AML-193 (cell line): Measurements from ENCODE around the gene STAT1.
"Not testable (repeated sequence)": the region's sequence is repeated elsewhere in the genome, so short reads cannot be mapped to it uniquely, and the experiment has no call there.

Experiments
- DNase-seq, 2 experiments: peaks; one replicate each; lab custom pipeline; 2025; lab: John Stamatoyannopoulos, UW

Gene STAT1

DNA sequence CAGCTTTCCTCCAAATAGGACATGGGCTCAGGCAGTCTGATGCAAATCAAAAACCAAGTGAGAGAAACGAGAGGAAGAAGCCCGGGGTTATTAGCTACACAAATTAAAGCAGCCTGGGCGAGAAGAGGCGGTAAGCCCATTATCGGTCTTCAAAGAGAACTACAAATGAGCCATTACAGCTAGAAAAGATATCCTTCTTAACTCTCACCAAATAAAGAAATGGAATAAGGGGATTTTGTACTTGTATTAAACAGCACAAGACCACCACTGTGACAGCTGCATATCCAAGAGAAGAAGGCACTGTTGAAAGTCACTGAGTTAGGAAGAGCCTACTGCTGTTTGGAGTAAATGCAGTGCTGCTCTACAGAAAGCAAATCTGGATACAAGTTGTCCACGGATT, 32.6 kb downstream of the STAT1 start:
- no peak for DNase-seq

DNA sequence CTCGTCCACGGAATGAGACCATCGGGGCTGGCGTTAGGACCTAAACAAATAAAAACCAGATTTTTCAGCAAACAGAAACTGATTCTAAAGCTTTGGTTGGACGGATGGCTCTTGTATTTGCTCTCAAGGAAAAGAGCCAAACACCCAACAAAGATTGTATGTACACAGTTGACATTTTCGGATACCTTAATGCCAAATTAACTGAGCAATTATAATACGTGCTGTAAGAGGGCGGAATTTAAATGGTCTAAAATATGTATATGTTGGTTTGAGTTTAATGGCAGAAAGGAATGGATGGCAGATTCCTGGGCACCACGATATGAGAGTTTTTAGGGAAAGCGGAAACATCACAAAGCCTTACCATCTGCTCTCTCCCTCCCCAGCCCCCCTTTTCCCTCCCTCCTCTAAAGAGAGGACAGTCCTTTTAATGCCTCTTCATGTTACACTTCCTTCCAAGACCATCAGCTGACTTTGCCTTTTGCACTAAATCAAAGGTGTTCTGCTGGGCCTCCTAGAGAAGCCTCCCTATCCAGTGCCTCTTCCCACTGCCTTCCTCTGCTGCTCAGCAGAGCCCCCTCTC, 33.3 kb downstream of the STAT1 start:
- no peak for DNase-seq

DNA sequence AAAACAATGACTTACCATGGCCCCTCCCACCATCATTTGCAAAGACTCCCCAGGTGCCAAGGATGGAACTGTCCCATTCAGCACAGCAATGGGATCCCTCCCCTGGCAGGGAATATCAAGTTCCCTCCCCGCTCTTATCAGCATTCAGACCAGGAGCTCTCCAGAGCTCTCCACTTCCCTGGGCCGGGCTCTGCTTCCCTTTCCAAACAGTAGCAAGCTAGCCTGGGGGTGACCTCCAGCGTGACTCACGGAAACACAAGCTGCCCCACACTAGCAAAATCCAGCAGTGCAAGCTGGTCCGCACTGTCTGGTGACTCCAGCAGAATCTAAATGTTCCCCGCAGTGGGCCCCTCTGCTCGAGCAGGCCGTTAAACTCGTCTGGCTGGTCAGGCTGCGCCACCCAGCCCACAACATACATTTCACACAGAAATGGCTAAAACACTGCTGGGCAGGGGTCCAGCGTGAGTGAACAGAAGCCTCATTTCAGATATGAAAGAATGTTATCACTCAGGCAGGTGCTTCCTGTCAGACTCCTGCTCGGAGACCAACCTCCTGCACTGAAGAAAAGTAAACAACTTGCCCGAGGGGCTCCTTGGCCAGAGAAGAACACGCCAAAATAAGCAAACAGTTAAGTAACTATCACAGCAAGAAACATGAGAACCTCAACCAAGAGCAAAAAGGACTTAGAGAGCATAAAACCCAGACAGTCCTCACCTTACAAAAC, 33.9 kb downstream of the STAT1 start:
- no peak for DNase-seq

DNA sequence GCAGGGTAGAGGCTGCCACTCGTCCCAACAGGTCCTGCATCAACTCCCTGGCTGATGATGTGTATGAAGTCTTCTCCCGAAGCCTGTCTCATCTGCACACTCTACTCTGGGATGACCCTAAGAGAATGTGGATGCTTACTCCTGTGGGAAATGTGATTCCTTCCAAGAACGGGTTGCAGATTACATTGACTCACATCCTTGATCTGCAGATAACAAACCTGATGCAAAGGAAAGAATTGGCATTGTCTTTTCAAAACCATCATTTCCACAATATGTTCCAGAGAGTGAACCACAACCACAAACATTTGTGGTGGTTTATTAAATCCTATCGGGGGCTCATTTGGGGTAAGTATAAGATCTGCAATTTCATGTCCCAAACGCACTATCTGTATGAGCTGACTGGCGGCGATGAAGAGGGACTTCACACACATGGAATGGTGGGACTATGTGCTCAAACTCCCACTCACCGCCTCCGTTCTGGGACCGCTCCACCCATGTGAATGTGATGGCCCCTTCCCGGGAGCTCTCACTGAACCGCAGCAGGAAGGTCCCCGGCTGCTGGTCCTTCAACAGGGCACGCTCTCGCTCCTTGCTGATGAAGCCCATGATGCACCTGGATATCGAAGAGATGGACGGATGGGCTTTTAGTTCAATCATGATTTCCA, 35.5 kb downstream of the STAT1 start:
- no peak for DNase-seq

DNA sequence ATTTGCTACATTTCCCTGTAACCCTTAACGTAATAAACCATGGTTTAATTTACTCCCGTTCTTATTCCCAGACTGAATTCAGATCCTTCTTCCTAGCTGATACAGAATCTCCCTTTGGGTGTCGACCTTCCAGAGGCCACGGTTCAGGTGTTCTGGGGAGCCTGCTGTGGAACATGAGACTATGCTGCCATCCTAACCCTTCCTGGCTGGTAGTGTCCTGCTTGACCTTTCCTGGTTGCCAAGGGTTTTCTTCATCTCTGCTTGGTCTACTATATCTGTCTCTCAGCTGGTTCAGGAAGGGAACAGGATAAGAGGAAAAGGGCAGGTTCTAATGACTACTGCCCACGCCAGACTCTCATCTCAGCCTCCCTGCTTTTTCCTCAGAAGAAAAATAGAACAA, 36.5 kb downstream of the STAT1 start:
- DNase-seq: no peak

DNA sequence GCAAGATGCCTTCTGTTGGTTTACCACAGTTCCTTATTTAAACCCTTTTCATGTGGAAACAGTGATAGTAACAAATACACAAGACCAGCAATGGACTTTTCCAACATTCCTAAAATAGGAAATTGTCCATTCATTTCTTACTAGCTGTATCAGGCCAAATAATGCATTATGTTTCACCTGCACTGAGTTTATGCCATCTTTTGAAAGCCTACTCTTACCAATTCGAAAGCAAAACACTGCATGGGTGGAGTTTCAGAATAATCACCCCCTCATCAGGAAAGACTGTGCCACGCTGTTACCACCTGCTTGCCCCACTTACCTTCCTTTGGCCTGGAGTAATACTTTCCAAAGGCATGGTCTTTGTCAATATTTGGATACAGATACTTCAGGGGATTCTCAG, 37.5 kb downstream of the STAT1 start:
- DNase-seq: no peak

DNA sequence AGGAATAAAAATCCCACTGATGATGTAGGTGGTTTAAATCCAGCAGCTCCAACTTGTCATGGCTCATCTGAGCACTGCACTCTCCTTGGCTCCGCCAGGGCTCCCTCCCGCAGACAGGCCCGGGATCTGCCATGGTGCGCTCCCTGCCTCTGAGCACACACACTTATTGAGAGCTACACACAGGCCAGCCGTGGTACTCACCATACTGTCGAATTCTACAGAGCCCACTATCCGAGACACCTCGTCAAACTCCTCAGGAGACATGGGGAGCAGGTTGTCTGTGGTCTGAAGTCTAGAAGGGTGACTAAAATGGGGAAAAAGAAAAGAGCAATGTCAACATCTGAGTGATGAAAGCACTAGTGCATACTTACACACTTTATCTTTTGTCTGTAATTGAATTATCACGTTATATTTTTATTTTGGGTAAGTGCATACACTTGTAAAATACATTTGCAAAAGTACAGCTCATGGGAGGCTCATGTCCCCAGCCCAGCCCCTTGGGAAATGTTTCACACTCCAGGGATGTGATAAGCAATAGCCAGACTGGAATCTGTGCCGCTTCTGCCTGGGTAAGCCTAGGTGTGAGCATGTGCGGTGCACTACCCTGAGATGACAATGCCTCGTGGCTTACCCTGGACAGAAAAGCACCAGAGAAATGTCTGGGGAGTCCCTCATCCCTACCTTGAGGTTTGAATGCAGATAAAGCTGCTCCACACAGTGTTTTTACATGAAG, 39.2 kb downstream of the STAT1 start:
- no peak for DNase-seq

DNA sequence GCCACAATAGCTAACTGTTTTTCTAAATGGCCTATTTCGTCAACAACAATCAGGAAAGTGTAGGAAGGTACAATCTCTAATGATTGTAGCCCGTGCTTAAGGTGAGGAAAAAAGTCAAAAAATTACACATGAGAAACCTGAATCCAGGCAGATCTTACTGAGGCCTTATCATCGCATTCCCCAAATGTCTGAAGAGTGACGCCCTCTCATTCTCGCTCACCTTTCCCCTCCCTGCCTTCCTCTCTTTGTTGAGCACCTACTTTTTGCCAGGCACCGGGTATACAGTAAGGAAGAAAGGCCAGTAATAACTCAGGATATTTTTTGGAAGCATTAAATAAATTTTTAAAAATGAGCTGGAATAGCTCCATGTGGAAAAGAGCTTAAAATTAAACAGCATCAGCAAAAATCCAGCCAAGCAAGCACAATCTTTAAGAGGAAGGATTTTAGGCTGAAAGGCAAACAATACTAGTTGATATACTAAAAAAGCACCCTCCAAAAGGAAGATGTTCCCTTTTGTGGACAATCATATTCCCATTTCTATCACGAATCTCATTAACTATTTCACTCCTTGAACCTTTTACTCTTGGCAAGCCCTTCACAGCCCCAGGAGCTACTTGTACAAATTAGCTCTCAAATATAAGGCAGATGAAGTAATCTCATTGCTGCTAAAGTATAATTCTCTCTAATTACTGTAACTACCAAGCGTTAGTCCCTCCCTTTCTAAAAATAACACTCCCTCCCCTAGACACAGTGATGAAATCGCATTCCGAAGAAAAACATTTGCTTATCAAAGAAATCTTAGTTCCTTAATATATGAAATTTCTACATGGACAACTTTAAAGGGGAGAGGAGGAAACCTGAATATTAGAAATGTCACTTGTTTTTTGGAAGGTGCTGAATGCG, 40.0 kb downstream of the STAT1 start:
- no peak for DNase-seq

DNA sequence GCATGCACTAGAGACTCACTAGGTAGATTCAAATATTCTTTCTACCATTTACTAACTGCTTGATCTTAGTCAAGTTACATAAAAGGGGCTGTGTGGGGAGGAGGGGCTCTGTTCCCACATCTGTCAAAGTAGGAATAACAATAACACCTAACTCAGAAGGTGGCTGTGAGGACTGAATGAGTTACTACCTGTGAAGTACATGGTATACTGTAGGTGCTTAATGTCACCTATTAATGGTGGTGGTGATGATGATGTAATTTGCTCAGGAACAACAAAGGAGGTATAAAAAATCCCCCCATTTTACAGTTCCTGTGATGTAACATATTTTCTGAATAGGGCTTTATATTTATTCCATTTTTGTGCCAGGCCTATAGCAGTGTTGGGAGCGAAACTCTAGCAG, 40.7 kb downstream of the STAT1 start:
- no peak for DNase-seq

DNA sequence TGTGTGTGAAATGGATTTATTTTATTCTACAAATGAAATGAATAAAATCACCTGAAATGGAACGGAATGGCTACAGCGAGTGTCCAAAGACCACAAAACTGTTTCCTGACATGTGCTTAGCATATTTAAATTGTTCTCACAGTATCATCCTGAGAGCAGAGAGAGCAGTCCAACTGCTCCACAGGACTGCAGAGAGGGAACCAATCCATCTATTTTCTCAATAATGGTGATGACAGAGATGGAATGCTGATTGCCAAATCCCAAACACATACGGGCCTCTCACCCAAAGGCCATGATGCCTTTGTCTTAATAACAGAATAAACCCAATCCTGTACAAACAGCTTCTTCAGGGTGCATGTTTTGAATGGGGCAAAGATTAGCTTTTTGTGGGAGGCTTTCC, 41.1 kb downstream of the STAT1 start:
- no peak for DNase-seq

DNA sequence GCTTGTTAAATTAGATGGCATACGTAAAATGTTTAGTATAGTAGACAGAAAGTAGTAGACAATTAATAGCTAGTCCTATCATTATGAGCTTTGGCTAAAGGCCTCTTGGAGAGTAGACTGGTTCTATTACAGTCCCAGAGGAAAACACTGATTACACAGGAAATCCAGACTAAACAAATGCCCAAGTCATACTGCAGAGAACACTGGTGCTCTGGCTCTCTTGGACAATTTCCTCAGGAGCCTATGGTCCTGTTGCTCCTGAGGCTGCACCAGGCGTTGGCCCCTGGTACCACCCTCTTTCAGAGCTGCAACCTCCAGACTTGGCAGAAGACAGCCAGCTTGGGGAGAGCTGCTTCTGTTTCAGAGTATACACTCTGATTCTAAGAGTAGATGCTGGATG, 41.8 kb downstream of the STAT1 start:
- DNase-seq: no peak

DNA sequence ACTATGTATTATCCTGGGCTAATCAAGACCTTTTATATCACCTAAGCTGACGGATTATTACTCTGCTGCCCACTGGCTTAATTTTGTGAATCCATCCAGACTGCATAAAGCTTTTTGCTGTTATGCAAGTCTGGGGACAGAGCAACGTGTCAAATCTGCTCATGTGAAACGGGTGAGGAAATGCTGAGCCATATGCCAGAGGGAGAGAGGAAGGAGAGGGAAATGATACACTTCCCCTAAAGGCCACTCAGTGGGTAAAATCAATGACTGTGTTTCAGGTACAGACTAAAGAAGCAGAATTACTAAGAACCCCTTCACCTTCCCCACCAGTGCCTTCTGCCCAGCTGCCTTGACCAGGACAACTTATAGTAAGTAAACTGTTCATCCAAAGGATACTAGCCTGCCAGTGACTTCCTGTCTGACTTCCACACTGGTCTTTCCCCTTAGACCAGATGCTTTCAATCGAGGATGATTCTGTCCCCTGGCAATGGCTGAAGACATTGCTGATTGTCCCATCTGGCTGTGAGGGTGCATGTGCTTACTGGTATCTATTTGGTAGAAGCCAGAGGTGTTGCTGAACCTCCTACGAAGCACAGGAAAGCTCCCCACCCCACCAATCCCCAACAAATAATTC, 43.0 kb downstream of the STAT1 start:
- DNase-seq: peak; percentile 49 to 60

DNA sequence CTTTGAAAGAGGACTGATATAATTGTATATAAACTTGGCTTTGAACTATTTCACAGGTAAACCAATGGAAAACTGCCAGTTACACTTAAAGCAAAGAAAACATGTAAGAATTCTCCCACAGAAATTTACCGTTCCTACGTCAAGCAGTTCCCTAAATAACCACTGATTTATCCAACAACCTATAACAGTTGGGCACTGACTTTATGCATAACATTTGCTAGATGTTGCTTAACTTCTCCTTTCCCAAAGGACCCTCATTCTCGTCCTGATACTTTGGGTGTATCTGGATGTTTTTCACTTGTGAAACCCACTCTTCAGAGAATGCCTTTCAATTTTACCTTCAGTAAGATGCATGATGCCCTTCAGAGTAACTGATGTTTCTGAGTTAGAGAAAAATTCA, 43.8 kb downstream of the STAT1 start:
- DNase-seq: no peak

DNA sequence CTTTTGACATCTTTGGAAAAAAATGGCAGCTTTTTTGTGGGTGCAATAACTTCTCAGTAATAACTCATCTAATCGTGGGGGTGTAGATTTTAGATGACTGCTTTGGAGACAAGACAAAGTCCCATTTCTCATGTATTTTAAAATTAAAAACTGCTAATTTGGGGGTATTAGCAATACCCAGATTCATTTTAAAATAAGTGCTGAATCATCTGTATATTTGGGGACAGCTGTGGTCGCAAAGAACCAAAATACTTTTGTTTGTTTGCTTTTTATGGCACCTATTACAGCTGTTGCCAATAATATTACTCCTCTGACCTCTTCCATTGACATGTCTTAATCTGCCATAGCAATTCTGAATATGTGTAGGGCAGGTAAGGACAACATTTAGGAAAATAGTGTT, 45.4 kb downstream of the STAT1 start:
- no peak for DNase-seq

DNA sequence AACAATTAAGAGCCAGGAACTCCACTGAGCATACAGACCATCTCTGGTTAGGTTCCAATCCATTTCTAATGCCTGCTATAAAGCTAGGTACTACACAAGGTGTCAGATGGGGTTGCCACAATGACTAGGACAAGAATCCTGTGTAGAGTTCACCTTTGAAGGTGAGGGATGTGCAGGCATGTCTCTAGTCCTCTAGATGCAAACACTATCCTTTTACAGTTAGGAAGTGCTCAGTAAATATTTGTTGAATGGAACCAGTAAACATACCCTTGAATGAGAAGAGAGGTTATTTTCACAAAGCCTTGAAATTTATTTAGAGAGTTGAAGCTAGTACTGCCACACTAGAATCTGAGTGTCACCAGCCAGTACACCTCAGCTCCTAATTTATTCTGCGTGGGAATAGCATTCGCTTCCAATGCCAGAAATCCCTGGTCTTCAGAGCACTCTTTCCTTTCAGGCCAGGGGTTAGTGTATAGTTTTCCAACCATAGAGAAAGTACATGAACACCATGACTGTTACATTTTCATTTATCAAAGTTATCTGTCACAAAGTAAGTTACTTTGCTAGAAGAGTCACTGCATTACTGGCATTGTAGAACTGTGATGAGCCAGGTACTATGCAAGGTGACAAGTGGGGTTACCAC, 48.3 kb downstream of the STAT1 start:
- DNase-seq: no peak

DNA sequence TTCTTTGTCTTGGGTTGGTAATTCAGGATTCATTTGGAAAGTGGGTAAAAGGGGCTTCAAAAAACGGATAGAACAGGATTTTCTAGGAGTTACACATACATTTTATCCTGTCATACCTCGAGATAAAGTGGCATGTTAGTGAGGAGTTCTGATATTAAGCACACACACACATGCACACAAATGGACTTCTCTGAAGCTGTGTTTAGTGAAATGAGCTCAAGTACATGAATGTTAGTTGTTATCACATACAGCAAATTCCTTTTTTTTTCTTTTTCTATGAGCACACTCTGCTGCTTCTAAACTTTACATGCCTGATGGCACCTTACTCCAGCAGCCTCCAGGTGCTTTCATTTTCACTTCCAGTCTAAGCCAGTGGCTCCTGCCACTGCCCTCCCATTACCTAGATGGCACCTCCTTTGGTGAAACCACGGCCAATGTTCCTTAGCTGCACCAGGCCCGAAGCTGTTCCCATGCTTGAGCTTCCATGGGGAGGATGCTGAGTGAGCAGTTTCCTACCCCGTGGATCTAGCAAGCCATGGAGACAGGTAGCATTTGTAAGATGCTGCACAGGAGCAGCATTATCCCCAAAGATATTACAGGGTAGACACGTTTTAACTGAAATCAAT, 49.7 kb downstream of the STAT1 start:
- DNase-seq: no peak

DNA sequence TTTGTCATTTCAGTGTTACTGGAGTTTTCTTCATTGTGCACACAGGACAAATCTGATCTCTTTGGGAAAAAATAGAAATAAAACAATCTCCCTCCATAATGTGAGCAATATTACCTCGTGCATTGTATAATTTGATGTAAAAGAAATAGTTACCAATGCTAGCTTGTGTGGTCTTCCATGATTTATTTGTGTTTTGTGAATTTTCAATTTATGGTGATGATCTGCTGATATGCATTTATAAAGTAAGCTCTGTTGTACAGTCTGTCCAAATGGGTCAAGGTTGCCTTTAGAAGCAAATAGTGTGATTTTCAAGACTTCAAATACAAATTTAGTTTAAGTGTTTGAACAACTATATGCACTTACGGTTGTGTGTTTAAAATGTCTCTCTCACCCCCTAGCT, 50.9 kb downstream of the STAT1 start:
- no peak for DNase-seq

DNA sequence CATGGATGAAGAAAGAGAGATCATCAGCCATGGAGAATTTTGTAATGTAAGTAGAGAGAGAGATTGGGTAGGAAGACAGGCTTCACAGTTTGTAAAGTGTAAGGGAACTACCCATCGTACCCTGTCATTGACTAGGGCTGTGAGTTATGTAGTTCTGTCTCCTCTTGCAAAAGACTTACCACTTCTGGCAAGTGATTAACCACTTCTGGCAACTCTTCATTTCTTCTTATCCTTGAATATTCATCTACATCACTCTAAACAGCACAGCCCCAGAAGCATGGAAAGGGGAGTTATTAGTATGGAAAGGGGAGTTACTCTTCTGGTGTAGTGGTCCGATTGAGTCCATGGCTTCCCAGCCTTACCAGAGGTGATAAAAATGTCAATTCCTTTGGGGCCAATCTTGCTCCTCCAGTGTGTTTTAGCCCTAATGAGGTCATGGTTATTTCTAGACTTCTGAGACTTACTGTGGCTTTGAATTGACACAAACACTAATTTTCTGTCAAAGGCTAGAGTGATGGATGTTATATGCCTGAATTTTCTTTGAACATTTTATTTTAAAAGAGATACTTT, 52.0 kb downstream of the STAT1 start:
- DNase-seq: no peak

DNA sequence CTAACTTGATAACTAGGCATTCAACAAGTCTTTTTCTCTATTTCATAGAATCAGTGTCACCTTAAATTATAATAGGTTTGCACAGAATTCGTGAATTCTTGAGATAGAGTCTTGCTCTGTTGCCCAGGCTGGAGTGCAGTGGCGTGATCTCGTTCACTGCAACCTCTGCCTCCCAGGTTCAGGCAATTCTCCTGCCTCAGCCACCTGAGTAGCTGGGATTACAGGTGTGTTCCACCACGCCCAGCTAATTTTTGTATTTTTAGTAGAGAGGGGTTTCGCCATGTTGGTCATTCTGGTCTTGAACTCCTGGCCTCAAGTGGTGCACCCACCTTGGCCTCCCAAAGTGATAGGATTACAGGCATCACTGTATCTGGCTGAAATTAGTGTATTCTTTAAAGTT, 52.9 kb downstream of the STAT1 start:
- not testable (repeated sequence) for DNase-seq
